ENCODE results near the gene GDAP2. TPM values are rescaled to one million over a fixed set of nuclear protein-coding genes. Genes with fewer than 3 reads are reported as not detected.

GDAP2 gene
- total and polyA plus RNA-seq, 2 of the 4 experiments (the other 2 are of a cell fraction), result 5.4 to 27.1 TPM

DNA sequence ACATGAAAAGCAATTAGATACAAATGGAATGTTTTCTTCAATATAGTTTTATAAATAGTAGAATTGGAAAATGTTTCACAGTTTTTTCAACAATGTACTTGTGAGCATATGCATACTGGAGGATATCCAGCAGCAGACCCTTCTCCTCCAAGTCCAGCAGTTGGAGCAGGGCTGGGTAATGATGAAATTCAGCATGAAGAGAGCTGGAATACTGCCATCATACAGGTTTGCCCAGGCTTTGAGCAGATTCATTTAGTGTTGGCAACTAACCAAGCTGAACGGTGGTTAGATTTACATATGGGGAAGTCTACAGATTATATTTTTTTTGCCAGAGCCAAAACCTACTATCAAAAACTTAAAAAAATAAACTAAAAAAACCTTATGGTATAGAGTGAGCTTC lies 38.5 kb upstream of the GDAP2 start:
- Histone ChIP-seq H3K4me2 (ENCODE audit: low read depth, low read length) (no peak overlapping the region; the same call in 1 of the 2 replicates), H4K91ac (ENCODE audit: insufficient read depth, low read depth, low read length) (no peak overlapping the region), H2AK5ac (ENCODE audit: low read depth, low read length) (no peak overlapping the region), H3K23ac (ENCODE audit: low read depth, low read length) (no peak overlapping the region), H2BK20ac (ENCODE audit: low read depth, low read length) (no peak overlapping the region), H4K5ac (ENCODE audit: low read depth, low read length) (no peak overlapping the region), H3K18ac (ENCODE audit: low read depth, low read length) (no peak overlapping the region), H2BK5ac (ENCODE audit: low read depth, low read length, poor library complexity, severe bottlenecking) (no peak overlapping the region), H2AK9ac (replicated peaks; ENCODE audit: low read depth, low read length, poor library complexity) (no peak overlapping the region), H4K20me1 (ENCODE audit: insufficient read depth, low read length) (no peaks in the 10 kb centered on the region), H2AFZ (replicated peaks; ENCODE audit: low read length, poor library complexity) (no peak overlapping the region), H2BK120ac (ENCODE audit: low read depth, low read length) (no peak overlapping the region), H3K79me1 (ENCODE audit: low read depth in 1 of 2, low read length in 2 of 2) (no peaks in the 10 kb centered on the region), H3K4me3 (ENCODE audit: insufficient read depth, low read depth, low read length) (no peak overlapping the region), H3K27ac (ENCODE audit: insufficient read depth, low read length) (no peak overlapping the region; the same call in 1 of the 2 replicates), H3K14ac (replicated peaks; ENCODE audit: low read depth, low read length) (no peak overlapping the region), H3K27me3 (ENCODE audit: control insufficient read depth, insufficient read depth, low read length) (no peaks in the 10 kb centered on the region; the same call in 1 of the 2 replicates), H3K36me3 (ENCODE audit: control insufficient read depth, insufficient read depth, low read length) (peaks cover 1% of the 10 kb centered on the region; the same call in 1 of the 2 replicates), H3K9me3 (ENCODE audit: control insufficient read depth, insufficient read depth, low read length) (no peaks in the 10 kb centered on the region), H3K4me1 (ENCODE audit: control insufficient read depth, insufficient read depth, low read length) (no peaks in the 10 kb centered on the region), H4K8ac (ENCODE audit: low read depth in 2 of 2, low read length in 2 of 2) (no peak overlapping the region), H3K9me1 (ENCODE audit: insufficient read depth, low read length) (peaks cover 3% of the 10 kb centered on the region; the same call in 1 of the 2 replicates), H3K9ac (ENCODE audit: low read depth, low read length) (no peak overlapping the region), H2BK15ac (ENCODE audit: low read depth, low read length) (no peak overlapping the region), H3K4ac (ENCODE audit: low read depth, low read length) (no peak overlapping the region), H3K56ac (ENCODE audit: extremely low read depth, insufficient read depth, low read length) (no peak overlapping the region)
- TF ChIP-seq RCOR1 (IDR thresholded peaks at IDR 0.05; ENCODE audit: insufficient replicate concordance, low read length), result no peak
- TF ChIP-seq, protein P1, sequence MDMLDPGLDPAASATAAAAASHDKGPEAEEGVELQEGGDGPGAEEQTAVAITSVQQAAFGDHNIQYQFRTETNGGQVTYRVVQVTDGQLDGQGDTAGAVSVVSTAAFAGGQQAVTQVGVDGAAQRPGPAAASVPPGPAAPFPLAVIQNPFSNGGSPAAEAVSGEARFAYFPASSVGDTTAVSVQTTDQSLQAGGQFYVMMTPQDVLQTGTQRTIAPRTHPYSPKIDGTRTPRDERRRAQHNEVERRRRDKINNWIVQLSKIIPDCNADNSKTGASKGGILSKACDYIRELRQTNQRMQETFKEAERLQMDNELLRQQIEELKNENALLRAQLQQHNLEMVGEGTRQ (IDR thresholded peaks at IDR 0.05; ENCODE audit: low read depth, low read length), result no peak
- no peak for TF ChIP-seq NFE2L2 (IDR thresholded peaks at IDR 0.05; ENCODE audit: low read depth, low read length)
- TF ChIP-seq, protein P2, sequence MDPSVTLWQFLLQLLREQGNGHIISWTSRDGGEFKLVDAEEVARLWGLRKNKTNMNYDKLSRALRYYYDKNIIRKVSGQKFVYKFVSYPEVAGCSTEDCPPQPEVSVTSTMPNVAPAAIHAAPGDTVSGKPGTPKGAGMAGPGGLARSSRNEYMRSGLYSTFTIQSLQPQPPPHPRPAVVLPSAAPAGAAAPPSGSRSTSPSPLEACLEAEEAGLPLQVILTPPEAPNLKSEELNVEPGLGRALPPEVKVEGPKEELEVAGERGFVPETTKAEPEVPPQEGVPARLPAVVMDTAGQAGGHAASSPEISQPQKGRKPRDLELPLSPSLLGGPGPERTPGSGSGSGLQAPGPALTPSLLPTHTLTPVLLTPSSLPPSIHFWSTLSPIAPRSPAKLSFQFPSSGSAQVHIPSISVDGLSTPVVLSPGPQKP (IDR thresholded peaks at IDR 0.05; ENCODE audit: borderline replicate concordance, low read depth, low read length), result no peak
- TF ChIP-seq MXI1 (IDR thresholded peaks at IDR 0.05; ENCODE audit: borderline replicate concordance, low read depth, low read length), result no peak
- TF ChIP-seq POLR2A (IDR thresholded peaks at IDR 0.05; ENCODE audit: low read depth, low read length), result no peak
- no peak for TF ChIP-seq MAZ (IDR thresholded peaks at IDR 0.05; ENCODE audit: borderline replicate concordance, low read depth, low read length)
- no peak for TF ChIP-seq CEBPB (IDR thresholded peaks at IDR 0.05; ENCODE audit: low read depth, low read length)
- no peak for TF ChIP-seq FOS (IDR thresholded peaks at IDR 0.05; ENCODE audit: low read depth, low read length)
- TF ChIP-seq SMC3 (IDR thresholded peaks at IDR 0.05; ENCODE audit: low read depth, low read length), result no peak
- ChIA-PET POLR2A (ENCODE audit: unreplicated experiment) (no interaction called here), CTCF (interaction anchor here (0.7 to 0.9 kb wide), 3 partner anchors 11 to 25 kb away, joined by 3 to 5 read pairs (median 4); no protein-coding TSS in a partner anchor)
- WGBS, 2 experiments (ENCODE audit: extremely low coverage in 2 of 2, insufficient read length in 1 of 2), result no CpG with 5 or more reads among the region's 1 CpG
- intact Hi-C loops (cut with micrococcal nuclease) (loop anchor here (1.0 to 5.0 kb wide), 2 partner anchors 179 to 1399 kb away; no protein-coding TSS in a partner anchor), dilution Hi-C loops (cut with HindIII; ENCODE audit: low sequenced_read_pairs, unreplicated experiment) (no loop called here), in situ Hi-C loops (cut with MboI; ENCODE audit: low sequenced_read_pairs) (no loop called here)
- DNase-seq, result peak; percentile 15
- peak; percentile 14; the same call in 1 of the 2 replicates for ATAC-seq (ENCODE audit: low read depth)
- no TSS peak for BruUV-seq (replicated peaks)
